ENCODE results near the gene PTPRD. TPM values are rescaled to one million over a fixed set of nuclear protein-coding genes. Genes with fewer than 3 reads are reported as not detected.

PTPRD gene
- total RNA-seq, 1 experiment from 2014 or later = 69.6 TPM

- TF ChIP-seq E2F1 (CRISPR knock-in tag; IDR thresholded peaks at IDR 0.05) = no peak
- TF ChIP-seq GTF2I (CRISPR knock-in tag; conservative IDR thresholded peaks at IDR 0.05) = no peak
- TF ChIP-seq ZNF219 (CRISPR knock-in tag; IDR thresholded peaks at IDR 0.05; ENCODE audit: borderline replicate concordance) = no peak
- no peak for TF ChIP-seq FOXK1 (CRISPR knock-in tag; IDR thresholded peaks at IDR 0.05)
Observed at GRCh38 chr9:9730174-9730573, 882.6 kb downstream of the PTPRD start (continued).

GRCh38 chr9:9729082-9729481 is 883.7 kb downstream of the PTPRD start:
- Mint-ChIP-seq H3K4me1 (peaks cover 24% of the 10 kb centered on the region), H3K36me3 (no peaks in the 10 kb centered on the region)
- CTCF ChIA-PET = no interaction called here

More at GRCh38 chr9:9729082-9729481, 883.7 kb downstream of the PTPRD start:
- no peaks in the 10 kb centered on the region for H3K27me3 Mint-ChIP-seq (ENCODE audit: low read depth)
- ATAC-seq = no peak
- no peak overlapping the region for H3K27ac Mint-ChIP-seq
- no peak for TF ChIP-seq NR1H2 (CRISPR knock-in tag; IDR thresholded peaks at IDR 0.05)
- no peak for TF ChIP-seq CREB1 (CRISPR knock-in tag; IDR thresholded peaks at IDR 0.05)
- no peak for TF ChIP-seq AR (CRISPR knock-in tag; IDR thresholded peaks at IDR 0.05)
- TF ChIP-seq HMGXB4 (CRISPR knock-in tag; IDR thresholded peaks at IDR 0.05) = no peak
- no peak for TF ChIP-seq ZNF121 (CRISPR knock-in tag; IDR thresholded peaks at IDR 0.05)
- no peak for TF ChIP-seq ZNF396 (CRISPR knock-in tag; IDR thresholded peaks at IDR 0.05; ENCODE audit: borderline replicate concordance)
- TF ChIP-seq EMX1 (CRISPR knock-in tag; IDR thresholded peaks at IDR 0.05) = no peak
- no peak for TF ChIP-seq MLX (CRISPR knock-in tag; IDR thresholded peaks at IDR 0.05)
- no peak for TF ChIP-seq FOXP1 (CRISPR knock-in tag; IDR thresholded peaks at IDR 0.05; ENCODE audit: borderline replicate concordance)
- TF ChIP-seq CTCF (IDR thresholded peaks at IDR 0.05) = no peak
- no peak for TF ChIP-seq NFYB (CRISPR knock-in tag; conservative IDR thresholded peaks at IDR 0.05; ENCODE audit: low read depth)
- no peak for TF ChIP-seq HMGA2 (CRISPR knock-in tag; IDR thresholded peaks at IDR 0.05)
- TF ChIP-seq ZNF232 (CRISPR knock-in tag; IDR thresholded peaks at IDR 0.05) = no peak
- no peak for TF ChIP-seq ZNF317 (CRISPR knock-in tag; IDR thresholded peaks at IDR 0.05; ENCODE audit: borderline replicate concordance, low read depth)
- no peak for TF ChIP-seq ZSCAN18 (CRISPR knock-in tag; IDR thresholded peaks at IDR 0.05)
- DNase-seq (ENCODE audit: low spot score) = no peak
- no peaks in the 10 kb centered on the region for H3K9me3 Mint-ChIP-seq
- H3K4me3 Mint-ChIP-seq = no peak overlapping the region
- POLR2A ChIA-PET = no interaction called here
